NCI-H446 treated with DMSO at 0.1 percent for 48 hours (cell line): ENCODE results near the gene IRF1.
"Not testable (repeated sequence)": the region's sequence is repeated elsewhere in the genome, so short reads cannot be mapped to it uniquely, and the experiment has no call there.

Experiments used
- DNase-seq: peaks from one replicate; lab custom pipeline; 2025; lab: John Stamatoyannopoulos, UW

The IRF1 gene

GRCh38 chr5:132438267-132438645 is 52.3 kb downstream of the IRF1 start:
- DNase-seq, result not testable (repeated sequence)

- no peak for DNase-seq
Observed at GRCh38 chr5:132437604-132438266, 52.8 kb downstream of the IRF1 start.

- DNase-seq, result no peak
Observed at GRCh38 chr5:132436936-132437335, 53.6 kb downstream of the IRF1 start.

GRCh38 chr5:132435886-132436285 is 54.7 kb downstream of the IRF1 start:
- no peak for DNase-seq

- no peak for DNase-seq
Observed at GRCh38 chr5:132435447-132435846, 55.1 kb downstream of the IRF1 start.

- no peak for DNase-seq
Observed at GRCh38 chr5:132434416-132435286, 55.9 kb downstream of the IRF1 start.

- no peak for DNase-seq
Observed at GRCh38 chr5:132433141-132433540, 57.4 kb downstream of the IRF1 start.

GRCh38 chr5:132431632-132432031 is 58.9 kb downstream of the IRF1 start:
- DNase-seq, result no peak
